HG03196 (cell line): ENCODE measurements around the gene ELAVL4.

Experiments
- ATAC-seq: cut with Tn5 transposase; IDR thresholded peaks from one replicate; pipeline ENCODE4 v1.9.1; 2021; ENCODE audit not compliant: unreplicated experiment

The ELAVL4 gene

DNA sequence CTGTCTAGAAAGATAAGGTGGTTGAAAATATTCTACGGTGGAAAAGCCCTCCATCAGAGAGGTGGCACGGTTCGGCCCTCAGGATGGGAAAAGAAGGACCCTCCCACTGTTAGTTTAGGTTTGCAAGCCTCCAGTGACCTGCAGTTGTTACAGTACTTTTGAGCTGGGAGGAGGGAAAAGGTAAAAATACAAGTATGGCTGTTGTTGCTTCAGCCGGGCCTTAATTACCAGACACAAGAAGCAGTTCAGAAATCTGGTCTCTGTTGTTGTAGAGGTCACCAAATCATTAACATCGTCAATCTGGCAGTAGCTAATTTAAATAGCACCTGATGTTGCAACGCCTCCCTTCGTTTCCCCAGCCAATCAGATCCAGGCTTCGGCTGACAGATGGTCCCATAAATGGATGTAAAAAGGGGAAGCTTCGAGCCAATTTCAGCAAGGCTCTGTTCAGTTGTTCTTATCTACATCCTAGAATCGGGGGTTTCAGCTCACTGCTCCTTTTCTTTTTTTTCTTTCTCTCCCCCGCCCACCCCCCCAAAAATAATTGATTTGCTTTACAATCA, at the start of gene ELAVL4:
TSS of gene ELAVL4 (plus strand) at position 424 of the 563 bp plus-strand sequence. CDS start 270 bp downstream, outside the sequence.
- no peak for ATAC-seq

DNA sequence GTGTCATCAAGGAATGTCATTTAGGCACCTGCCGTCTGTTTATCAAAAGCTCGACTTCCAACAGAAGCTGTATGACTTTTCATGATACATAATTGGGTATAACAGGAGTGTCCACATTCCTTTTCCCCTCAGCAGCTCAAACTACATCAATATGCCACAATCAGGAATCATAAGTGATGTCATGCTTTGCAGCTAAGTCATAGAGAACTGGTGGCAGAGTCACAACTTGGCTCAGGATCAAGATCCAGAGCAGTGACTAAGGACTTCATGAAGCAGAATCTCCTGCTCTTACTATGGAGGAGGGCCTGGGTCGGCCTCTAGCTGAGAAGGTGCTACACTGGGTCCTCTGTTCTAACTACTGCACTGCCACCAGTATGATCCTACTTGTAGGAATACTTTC, 48.4 kb upstream of the ELAVL4 start:
- no peak for ATAC-seq

DNA sequence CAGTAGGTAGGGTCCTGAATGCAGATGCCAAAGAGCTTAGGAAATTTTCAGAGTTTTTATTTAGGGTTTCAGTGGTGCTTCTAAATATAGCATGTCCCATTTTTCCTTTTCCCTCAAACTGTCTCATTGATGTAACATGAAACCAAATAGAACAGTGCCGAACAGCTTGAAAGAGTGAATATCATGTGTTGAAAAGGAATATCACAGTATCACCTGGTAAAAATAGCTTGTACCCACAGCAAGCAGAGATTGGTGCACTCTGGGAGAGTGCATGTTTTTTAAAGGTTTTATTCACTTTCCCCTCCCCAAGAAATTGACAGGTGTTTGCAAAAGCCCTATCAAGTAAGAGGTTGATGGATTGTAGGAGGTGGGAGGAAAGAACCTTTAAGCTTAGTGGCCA, 41.9 kb upstream of the ELAVL4 start:
- ATAC-seq: no peak

DNA sequence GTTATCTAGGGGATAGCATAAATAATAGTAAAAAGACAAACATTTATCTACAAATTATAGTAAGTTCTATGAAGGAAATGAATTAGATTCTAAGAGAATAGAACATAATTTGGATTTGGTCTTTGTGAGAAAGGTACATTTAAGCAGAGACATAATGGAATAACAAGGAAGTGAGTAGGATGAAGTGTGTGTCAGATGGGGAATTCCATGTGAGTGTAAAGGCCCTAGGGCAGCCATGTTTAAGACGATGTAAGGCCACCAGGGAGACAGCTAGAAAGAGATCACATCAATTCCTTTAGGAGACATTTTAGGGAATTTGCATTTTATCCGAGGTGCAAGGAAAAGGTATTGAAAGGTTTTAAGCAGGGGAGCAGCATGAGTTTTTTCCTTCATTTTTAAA, 33.8 kb upstream of the ELAVL4 start:
- no peak for ATAC-seq

DNA sequence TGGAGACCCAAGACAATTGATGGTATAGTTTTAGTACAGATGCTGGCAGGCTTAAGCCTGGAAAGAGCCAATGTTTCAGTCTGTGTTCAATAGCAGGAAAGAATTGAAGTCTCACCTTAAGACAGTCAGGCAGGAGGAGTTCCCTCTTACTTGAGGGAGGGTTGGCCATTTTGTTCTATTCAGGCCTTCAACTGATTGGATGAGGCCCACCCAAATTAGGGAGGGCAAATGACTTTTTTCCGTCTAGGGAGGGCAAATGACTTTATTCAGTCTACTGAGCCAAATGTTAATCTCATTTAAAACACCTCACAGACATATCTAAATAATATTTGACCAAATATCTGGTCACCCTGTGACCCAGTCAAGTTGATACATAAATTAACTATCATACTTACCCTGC, 31.4 kb upstream of the ELAVL4 start:
- ATAC-seq: no peak

DNA sequence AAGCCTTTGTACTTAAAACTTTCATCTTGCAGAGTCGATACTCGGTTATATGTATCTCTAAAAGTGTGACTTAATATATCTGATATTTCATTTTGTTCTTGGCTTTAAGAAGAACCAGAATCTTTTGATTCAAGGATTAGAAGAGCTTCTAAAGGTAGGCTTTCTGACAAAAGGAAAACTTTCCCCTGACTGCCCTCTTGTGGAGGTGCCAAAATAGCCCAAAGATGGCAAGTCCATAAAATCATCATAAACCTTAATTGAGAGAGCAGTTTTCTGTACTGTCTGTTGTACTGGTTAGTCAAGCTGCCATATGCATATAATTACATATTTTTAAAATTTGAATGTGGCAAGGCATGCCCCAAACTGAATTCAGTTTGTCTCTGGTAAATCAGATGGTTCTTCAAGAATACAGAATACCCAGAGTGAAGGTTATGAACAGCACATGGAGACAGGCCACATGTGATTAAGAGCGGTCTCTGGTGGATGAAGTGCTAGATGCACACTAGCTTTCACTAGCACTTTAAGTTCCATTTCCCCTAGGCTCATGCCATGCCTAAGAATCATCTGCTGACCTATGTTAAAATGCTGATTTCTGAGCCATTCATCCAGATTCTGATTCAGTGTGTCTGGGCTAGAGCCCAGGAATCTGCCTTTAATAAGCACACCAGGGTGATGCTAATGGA, 27.7 kb upstream of the ELAVL4 start:
- no peak for ATAC-seq

DNA sequence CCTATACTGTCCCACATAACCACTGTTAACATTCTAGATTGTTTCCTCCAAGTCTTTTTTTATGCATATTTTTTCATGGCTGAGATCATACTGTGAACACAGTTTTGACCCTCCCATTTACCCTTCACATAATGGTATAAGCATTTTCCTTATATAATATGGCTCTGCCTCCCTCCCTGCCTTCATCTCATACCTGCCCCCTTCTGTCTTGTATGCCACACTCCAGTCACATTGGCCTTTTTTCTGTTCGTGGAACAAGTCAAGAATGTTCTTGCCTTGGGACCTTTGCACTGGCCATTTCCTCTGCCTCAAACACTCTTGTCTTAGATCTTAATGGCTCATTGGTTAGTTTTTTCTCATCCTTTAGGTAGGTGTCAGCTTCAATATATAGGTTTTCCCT, 24.3 kb upstream of the ELAVL4 start:
- no peak for ATAC-seq

DNA sequence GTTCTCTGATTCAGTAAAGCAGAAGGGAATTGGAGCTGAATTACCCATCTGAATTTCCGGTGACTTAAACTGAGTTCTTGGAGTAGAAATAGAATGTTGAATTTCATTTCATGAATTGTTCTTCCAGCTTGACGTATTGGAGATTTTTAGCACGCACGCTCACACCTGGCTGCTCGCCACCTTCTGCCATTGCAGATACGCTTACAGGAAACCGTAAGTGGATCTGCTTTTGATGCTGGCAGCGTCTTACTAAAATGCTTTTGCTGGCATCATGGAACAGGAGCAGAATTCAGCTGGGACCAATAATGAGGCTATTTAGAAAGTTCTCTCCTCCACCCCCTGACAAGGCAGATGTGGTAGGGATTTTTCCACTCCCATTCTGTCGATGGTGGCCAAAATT, 17.7 kb upstream of the ELAVL4 start:
- ATAC-seq: no peak

DNA sequence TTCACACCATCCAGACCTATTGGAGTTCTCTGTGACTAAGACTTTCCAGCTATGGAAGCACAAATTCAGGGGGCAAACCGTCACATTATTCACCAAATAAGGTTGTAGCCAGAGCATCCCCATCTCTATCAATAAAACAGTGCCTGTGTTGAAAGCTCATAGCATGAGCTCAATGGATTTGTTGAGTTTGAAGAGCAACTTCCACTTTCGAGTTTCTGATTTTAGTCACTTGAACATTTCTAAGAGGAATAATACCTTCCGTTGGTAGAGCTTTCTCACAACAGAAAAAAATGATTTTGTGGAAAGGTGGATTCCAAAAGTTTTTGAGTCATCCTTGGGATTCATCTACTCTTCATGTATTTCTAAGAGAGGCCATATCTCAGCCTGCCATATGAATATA, 13.0 kb upstream of the ELAVL4 start:
- ATAC-seq: no peak

DNA sequence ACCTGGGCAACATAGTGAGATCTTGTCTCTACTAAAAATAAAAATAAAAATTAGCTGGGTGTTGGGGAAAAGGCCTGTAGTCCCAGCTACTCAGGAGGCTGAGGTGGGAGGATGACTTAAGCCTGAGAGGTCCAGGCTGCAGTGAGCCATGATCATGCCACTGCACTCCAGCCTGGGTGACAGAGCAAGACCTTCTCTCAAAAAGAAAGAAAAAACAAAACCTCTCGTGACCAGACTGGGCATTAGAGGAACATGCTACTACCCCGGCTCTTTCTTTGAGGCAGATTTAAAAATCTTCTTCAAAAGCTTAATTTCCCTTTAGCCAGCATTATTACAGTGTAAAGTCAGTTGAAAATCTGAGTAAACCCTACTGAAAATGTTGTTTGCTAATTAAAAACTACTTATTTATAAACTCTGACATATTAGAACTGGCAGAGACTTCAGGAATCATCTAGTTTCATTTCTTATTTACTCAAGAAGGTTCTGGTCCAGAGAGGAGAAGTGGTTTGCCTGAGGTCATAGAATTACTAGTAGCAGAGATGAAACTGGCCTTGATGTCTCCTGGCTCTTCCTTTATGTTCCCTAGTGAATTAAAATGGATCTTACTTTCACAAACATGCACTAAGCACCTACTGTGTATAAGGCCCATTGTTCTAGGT, 11.6 kb upstream of the ELAVL4 start:
- no peak for ATAC-seq

DNA sequence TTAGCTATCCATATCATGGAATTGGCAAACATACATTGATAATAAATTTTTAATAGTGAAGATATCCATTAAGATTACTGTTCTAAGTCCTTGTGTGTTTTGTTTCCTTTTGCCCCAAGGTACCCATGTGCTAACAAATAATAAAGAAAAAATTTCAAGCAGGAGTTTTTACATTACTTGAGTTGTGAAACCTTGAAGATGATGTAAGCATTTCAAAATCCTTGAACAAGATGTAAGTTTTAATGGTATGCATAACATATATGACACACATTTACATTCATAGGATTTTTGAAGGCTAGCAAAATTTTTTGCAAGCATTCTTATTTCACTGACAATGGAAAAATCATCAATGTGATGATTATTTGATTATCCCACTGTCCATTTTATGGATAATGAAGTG, 10.9 kb upstream of the ELAVL4 start:
- ATAC-seq: no peak

DNA sequence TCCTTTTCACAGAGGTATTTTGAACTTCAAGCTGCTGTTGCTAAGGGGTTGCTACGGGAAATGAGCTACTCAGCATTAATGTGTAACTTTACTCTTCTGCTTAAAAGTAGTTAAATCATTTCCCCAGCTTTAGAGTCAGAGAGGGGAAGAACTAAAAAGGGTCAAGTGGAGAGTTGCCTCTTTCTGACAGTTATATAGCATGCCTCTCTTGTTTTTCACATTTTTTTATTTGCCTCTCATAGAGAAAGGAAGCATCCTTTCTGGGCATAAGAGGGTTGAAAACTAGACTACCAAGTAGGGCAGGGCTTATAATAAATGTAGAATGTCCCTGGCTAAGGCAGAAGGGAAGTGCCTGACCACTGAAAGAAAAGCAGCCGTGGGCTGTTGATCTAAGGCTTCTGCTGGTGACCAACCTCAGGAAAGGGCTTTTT, 10.1 kb upstream of the ELAVL4 start:
- peak; percentile 66 for ATAC-seq

DNA sequence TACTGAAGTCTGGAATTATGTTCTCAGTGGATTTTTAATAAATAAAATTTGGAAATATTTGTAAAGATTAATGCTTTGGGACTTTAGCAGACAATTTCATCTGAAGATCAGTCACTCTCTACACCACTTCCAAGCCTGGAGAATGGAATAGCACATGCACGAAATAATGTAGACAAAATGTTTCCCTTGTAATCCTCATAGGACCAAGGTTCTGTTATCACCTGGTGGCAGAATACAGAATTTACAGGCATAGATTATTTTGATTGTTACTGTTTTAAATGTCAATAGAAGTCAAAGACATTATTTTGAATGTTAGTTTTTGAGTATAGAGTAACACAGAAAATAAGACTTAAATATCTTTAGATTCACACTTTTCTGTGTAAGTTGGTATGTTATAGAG, 9.1 kb upstream of the ELAVL4 start:
- no peak for ATAC-seq

DNA sequence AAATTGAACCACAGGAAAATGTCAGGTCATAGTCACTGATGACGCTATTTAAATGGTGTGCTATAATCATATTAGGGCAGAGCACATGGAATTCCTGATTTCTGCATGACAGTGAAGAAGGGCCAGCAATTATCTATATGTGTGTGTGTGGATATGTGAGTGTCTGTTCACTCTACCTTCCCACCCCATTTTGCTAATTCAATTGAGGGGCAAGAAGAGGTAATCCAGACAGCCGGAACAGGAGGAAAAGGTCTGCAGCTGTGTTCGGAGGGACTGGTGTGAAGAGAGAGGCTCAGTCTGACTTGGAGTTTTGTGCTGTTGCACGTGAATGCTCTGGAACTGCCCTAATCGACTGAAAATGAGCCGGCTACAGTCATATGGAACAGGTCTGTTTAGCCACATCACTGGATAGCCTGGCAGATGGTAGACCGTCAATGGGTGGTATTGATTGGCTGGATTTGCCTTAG, 5.1 kb upstream of the ELAVL4 start:
- no peak for ATAC-seq

DNA sequence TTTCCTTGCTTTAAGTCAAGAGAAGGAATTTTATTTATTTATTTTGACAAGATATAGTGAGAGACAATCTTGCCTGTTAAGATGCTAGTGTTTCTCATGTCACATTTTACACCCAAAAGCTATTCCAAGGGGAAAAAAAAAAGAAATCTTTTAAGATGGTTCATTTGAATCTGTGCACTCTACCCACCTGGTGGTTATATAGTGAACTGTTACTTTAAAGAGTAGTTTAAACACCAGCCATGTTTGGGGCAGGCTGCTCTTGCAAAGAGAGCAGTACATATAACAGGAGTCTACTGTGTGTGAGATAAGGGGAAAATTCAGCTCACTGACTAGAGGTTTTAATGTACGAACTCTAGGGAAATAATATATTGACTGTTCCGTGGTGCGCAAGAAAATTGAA, 3.3 kb upstream of the ELAVL4 start:
- ATAC-seq: no peak

DNA sequence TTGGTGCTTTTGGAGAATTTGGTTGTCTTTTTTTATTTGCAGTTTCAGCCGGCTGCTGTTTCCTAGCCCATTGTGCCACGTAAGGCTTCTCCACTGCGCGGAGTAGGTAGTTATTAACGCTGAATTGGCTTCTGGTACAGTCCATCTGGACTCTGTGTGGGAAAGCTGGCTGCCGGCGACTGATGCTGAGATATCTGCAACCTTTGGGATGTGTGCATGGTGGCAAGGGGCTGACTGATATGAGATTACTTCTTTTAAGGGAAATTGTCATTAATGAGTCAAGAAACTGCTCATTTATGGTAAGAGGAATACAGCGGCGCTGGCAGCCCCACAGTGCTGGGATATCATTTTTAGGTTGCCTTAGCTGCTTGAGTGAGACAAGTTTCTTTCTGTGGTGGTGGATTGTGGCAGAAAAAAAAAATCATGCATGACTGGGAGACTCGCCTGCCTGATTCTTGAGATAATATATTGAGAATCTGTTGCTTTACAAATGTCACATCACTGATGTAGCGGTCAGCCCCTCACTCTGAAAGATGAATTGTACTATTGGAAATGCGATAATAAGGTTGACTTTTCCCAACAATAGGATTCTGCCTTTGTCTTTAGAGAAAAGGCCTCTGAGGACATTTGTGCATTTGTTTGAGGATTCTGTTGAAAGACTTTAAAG, 2.5 kb upstream of the ELAVL4 start:
- ATAC-seq: no peak

DNA sequence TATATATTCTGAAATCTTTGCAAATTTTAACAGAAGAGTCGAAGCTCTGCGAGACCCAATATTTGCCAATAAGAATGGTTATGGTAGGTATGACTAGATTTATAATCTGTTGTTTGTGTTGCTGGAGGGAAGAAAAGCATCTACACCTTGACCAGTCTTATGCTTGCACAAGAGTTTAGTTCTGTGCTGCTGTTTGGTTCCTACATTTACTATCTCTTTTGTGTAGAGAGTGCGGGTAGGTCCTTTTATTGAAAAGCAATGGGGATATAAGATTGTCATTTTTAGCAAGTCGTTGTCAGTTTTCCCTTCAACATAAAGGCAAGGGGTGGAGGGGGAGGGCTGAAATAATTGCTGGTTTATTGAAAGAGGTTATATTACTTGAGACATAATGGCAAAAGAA, 396 bp downstream of the ELAVL4 start:
- ATAC-seq: no peak

DNA sequence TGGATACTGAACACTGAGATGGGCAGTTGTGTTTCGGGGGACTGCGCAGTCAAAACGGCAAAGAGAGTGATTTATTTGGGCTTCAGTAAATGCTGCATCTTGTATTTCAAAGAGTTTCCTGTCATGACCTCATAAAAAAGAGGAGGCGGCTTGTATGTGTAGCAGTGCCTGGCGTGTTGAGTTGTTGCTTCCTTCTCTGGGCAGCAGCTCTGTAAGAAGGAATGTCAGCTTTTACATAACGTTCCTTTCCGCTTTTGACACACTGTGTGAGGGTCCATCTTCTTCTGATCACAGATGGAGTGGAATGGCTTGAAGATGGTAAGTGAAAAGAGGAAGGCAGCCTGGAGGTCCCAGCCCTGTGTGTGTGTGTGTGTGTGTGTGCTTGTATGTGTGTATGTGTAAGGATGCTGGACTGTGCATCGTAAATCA, 941 bp downstream of the ELAVL4 start:
- no peak for ATAC-seq

DNA sequence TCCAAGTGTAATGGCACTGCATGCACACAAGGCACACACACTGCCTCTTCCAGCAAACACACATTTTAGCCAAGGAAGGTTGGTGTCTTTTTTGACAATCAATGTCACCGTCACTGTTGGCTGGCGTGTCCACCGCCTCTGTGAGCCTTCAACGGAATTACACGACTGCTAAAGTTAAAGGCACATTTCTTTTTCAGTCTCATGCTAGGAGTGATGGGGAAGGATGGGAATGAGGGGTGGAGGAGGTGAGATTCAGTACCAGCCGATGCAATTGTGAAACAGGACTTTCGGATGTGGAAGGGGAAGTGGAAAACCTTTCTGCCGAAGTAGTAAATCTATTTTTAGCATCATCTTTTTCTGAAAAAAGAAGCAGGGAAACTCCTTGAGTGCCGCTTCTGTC, 1.4 kb downstream of the ELAVL4 start:
- ATAC-seq: no peak

DNA sequence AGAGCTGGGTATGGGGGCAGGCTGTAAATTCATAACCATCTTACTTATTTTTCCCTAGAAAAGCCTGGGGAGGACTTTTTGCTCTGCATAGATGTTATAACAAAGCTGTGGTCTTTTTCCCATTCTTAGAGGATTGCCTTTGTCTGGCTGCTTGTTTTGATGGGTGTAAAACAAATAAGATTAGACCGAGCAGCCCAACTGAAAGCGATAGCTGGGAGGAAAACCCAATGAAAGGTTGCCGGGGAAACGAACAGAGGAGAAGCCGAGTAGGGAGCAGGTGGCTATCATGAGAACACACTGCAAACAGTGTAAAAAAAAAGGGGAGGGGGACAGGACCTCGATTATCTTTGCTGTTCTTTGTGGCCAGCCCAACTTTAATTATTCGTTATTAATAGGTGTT, 1.9 kb downstream of the ELAVL4 start:
- ATAC-seq: no peak

DNA sequence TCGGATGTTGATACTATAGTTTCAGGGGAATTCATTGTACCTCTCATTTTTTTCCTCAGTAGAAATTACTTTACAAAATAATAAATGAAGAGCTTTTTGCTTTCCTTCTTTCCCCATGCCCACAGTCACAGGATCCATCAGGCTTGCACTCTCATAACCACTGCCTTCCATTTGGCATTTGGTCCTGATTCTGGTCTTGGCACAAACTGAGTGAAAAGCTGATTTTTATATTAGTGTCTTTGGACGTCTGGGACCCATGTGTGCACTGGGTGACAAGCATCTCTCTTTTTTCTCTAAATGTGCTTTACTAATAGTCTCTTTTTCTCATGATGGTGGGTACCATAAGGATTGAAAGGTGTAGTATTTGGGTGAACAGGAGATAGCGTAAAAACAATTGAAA, 2.8 kb downstream of the ELAVL4 start:
- no peak for ATAC-seq

DNA sequence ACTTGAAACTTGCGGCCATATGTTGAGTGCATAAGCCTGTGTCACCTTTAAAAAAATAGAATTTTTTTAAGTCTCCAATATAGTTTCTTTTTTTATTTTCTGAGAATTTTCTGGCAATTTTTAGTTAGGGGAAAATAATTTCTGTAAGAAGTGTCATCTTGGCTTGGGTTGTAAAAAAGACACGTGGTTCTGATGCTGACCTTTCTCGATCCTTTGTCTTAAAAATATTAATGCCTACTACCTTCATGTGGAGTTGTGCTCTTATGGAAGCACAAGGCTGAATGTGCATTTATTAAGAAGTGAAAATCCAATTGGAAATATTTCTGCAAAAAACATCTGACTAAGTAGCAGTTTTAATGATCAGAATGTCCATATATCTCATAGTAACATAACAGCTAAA, 3.5 kb downstream of the ELAVL4 start:
- ATAC-seq: no peak
